Transverse colon (tissue), 4 donors: Measurements from ENCODE around the gene RBM44.

Source experiments
- EP300 ChIP-seq: sonication (generic); formaldehyde crosslinking; IDR thresholded peaks from one replicate; pipeline ENCODE4 v1.6.1; 2017; ENCODE audit warnings: antibody characterized with exemption, low read depth
- POLR2A ChIP-seq: fragments of 450-650 bp; IDR thresholded peaks from one replicate; pipeline ENCODE4 v1.6.1; 2016; ENCODE audit warnings: antibody characterized with exemption, mild to moderate bottlenecking, moderate library complexity
- POLR2AphosphoS5 ChIP-seq, 3 donors: sonication (generic); formaldehyde crosslinking; IDR thresholded peaks; one replicate each; pipeline ENCODE4 v1.6.1; 2016; ENCODE audit warnings: antibody characterized with exemption in 3 of 3
- TF ChIP-seq, protein P1 (sequence below), 5 experiments: fragments of 200-600 bp in 3 of 5; fragments of 450-650 bp in 2 of 5; sonication (generic) in 3 of 5; IDR thresholded peaks; 1 replicate in 2 of 5; 2 replicates in 3 of 5; pipeline ENCODE4 v1.5.1; 2016 to 2017; ENCODE audit warnings: antibody characterized with exemption in 5 of 5, inconsistent platforms in 3 of 5, mild to moderate bottlenecking in 2 of 5, moderate library complexity in 1 of 5

DNA sequence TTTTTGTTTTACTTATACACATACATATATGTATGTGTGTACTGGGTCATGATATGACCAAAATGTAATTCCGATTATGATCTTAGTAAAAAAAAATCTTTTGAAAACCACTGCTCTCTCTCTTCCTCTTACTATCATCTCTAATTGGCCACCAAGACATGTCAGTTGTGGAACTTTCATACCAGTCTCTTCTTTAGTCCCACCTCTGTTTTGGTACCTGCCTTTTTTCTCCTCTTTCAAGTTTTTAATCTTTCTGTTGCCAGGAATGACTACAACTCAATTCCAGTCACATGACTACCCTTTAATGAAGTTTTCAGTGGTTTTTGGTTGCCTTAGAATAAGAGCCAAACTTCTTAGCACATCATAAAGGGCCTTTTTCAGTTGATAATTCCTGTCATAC, 17.1 kb downstream of the RBM44 start:
- TF ChIP-seq POLR2A (no peak), EP300 (no peak), POLR2AphosphoS5 (IDR thresholded peaks at IDR 0.05) (no peak)
- TF ChIP-seq, protein P1, sequence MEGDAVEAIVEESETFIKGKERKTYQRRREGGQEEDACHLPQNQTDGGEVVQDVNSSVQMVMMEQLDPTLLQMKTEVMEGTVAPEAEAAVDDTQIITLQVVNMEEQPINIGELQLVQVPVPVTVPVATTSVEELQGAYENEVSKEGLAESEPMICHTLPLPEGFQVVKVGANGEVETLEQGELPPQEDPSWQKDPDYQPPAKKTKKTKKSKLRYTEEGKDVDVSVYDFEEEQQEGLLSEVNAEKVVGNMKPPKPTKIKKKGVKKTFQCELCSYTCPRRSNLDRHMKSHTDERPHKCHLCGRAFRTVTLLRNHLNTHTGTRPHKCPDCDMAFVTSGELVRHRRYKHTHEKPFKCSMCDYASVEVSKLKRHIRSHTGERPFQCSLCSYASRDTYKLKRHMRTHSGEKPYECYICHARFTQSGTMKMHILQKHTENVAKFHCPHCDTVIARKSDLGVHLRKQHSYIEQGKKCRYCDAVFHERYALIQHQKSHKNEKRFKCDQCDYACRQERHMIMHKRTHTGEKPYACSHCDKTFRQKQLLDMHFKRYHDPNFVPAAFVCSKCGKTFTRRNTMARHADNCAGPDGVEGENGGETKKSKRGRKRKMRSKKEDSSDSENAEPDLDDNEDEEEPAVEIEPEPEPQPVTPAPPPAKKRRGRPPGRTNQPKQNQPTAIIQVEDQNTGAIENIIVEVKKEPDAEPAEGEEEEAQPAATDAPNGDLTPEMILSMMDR (IDR thresholded peaks at IDR 0.05) = no peak
